Type B pancreatic cell (in vitro differentiated cells): ENCODE results near the gene PRKCE. TPM values are rescaled to one million over a fixed set of nuclear protein-coding genes. Genes with fewer than 3 reads are reported as not detected.

Experiments used
- DNase-seq: peaks from one replicate; pipeline ENCODE4 v3.0.0; 2021; ENCODE audit warnings: mixed read lengths; ENCODE audit not compliant: unreplicated experiment; ENCODE audit errors: extremely low spot score
- H3K27ac Mint-ChIP-seq: 2 replicates; pipeline ENCODE4 v1.8.0; 2021; ENCODE audit warnings: mild to moderate bottlenecking, mixed read lengths
- H3K27me3 Mint-ChIP-seq: 2 replicates; pipeline ENCODE4 v1.8.0; 2021; ENCODE audit warnings: mixed read lengths
- H3K36me3 Mint-ChIP-seq: 2 replicates; pipeline ENCODE4 v1.8.0; 2021; ENCODE audit warnings: mixed read lengths
- H3K4me1 Mint-ChIP-seq: one replicate; pipeline ENCODE4 v1.8.0; 2021; ENCODE audit warnings: mixed read lengths; ENCODE audit not compliant: unreplicated experiment
- H3K4me3 Mint-ChIP-seq: 2 replicates; pipeline ENCODE4 v1.8.0; 2021; ENCODE audit warnings: mild to moderate bottlenecking, mixed read lengths
- H3K9me3 Mint-ChIP-seq: 2 replicates; pipeline ENCODE4 v1.8.0; 2021; ENCODE audit warnings: mixed read lengths
- total RNA-seq: library from RNA; stranded (reverse); gene quantifications from 2 replicates; pipeline ENCODE4 v1.2.1, GENCODE V29; 2021; ENCODE audit warnings: low replicate concordance
- TF ChIP-seq, protein P1 (sequence below): fragments of 200-600 bp; sonication (generic); conservative IDR thresholded peaks from 2 replicates; pipeline ENCODE4 v1.5.0; 2021; ENCODE audit warnings: antibody characterized with exemption, mild to moderate bottlenecking

PRKCE gene
- total RNA-seq, 1 donor from 2014 or later: 21.2 TPM

DNA sequence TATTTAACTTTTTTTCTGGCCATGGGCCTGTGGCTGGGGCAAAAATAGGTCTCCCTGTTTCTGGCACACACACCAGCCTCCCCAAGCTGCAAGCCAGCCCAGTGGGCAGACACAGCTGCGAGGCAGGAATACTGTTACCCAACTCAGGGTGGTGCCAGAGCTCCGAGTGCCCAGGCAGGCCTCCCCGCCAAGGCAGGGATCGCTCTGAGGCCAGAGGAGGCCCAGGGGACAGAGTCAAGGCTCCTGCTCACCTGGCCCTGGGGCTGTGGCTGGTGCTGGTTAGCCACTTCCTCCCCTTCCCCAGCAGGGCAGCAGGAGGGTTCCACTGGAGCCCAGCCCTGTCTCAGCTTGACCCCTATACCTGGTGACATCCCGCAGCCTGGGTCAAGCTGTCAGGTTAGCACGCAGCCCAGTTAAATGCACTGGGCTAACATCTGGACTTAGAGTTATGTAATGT lies 578.7 kb downstream of the PRKCE start:
- Mint-ChIP-seq H3K36me3 (no peaks in the 10 kb centered on the region), H3K27me3 (no peaks in the 10 kb centered on the region), H3K4me3 (no peak overlapping the region), H3K9me3 (no peaks in the 10 kb centered on the region), H3K27ac (peak overlapping the region; percentile 23), H3K4me1 (peaks cover 8% of the 10 kb centered on the region)
- TF ChIP-seq, protein P1, sequence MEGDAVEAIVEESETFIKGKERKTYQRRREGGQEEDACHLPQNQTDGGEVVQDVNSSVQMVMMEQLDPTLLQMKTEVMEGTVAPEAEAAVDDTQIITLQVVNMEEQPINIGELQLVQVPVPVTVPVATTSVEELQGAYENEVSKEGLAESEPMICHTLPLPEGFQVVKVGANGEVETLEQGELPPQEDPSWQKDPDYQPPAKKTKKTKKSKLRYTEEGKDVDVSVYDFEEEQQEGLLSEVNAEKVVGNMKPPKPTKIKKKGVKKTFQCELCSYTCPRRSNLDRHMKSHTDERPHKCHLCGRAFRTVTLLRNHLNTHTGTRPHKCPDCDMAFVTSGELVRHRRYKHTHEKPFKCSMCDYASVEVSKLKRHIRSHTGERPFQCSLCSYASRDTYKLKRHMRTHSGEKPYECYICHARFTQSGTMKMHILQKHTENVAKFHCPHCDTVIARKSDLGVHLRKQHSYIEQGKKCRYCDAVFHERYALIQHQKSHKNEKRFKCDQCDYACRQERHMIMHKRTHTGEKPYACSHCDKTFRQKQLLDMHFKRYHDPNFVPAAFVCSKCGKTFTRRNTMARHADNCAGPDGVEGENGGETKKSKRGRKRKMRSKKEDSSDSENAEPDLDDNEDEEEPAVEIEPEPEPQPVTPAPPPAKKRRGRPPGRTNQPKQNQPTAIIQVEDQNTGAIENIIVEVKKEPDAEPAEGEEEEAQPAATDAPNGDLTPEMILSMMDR: no peak
- DNase-seq: no peak

DNA sequence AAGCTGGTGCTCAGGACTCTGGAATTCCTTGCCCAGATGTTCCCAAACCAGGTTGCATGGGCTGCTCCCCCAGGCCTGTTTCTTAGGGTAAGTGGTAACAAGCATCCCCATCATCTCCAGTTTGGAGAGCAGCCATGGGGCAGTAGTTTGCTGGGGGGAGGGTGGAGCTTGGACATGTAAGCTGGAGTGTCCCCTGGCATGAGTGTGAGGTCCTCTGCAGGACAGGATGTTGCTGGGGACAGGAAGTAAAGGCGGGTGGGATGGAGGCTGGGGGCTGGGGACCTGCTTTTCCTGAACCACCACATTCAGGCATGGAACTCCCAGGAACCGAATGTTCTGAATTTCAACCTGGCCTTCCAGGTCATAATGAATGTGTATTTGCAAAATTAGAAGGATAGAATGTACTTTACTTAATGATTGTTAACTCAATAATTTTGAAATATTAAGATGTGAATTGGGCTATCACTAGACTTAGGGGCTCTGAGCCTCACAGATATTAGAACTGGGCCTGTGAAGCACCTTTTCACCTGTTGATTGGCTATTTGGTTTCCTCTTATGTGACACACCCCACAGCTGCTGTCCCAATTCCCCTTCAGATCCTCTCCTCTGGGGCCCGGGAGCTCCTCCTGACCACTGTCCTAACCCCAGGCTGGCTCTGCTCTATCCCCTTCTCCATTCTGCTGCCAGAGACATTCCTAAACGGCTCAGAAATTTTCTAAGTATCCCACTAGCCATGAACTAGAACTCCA lies 579.4 kb downstream of the PRKCE start:
- no peak overlapping the region for H3K27ac Mint-ChIP-seq
- H3K9me3 Mint-ChIP-seq: no peaks in the 10 kb centered on the region

DNA sequence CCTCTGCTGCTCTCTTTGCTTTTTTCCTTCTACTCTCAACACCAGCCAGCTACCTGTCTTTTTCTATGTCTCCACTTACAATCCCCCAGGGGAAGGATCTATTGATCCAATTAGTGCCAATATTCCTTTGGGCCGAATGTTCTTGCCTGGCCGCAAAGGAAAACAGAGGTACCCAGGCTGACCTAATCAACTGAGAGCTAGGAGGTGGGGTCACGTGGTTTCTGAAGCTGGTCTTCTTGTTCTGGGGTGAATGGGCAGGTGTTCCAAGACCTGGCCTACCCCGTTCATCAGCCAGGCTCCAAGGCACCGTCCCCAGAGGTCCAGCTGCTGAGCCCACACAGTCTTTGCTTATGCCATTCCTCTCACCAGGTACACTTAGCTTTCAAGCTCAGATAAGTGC lies 580.2 kb downstream of the PRKCE start:
- H3K27me3 Mint-ChIP-seq: no peaks in the 10 kb centered on the region
- no peaks in the 10 kb centered on the region for H3K36me3 Mint-ChIP-seq
- H3K4me1 Mint-ChIP-seq: peaks cover 8% of the 10 kb centered on the region
- no peak overlapping the region for H3K27ac Mint-ChIP-seq
- no peak overlapping the region for H3K4me3 Mint-ChIP-seq
- no peaks in the 10 kb centered on the region for H3K9me3 Mint-ChIP-seq
- no peak for DNase-seq
- TF ChIP-seq, protein P1: no peak

More for the DNA sequence above, 579.4 kb downstream of the PRKCE start:
- TF ChIP-seq, protein P1: no peak
- no peak overlapping the region for H3K4me3 Mint-ChIP-seq
- H3K36me3 Mint-ChIP-seq: no peaks in the 10 kb centered on the region
- no peaks in the 10 kb centered on the region for H3K27me3 Mint-ChIP-seq
- DNase-seq: no peak
- peaks cover 8% of the 10 kb centered on the region for H3K4me1 Mint-ChIP-seq

DNA sequence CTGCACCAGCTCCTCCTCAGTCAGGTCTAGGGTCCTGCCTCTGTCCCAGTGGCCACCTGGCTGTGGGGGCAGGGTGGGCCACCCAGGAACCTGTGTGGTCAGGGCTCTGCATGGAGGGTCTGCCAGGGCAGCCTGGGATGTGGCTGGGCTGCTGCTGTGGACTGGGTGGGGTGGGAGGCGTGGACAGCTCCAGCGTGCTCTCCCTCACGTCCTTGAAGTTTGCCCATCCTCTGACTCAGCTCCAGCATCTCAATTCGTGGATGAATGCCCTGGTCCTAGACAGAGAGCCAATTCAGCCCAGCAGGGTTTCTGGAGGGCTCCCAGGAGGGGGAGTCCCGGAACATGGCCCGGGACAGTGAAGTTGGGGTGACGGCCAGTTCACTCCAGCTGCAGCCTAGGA lies 581.4 kb downstream of the PRKCE start:
- DNase-seq: no peak
- no peaks in the 10 kb centered on the region for H3K9me3 Mint-ChIP-seq
- no peak overlapping the region for H3K27ac Mint-ChIP-seq
- peaks cover 19% of the 10 kb centered on the region for H3K4me1 Mint-ChIP-seq
- H3K27me3 Mint-ChIP-seq: no peaks in the 10 kb centered on the region
- H3K36me3 Mint-ChIP-seq: no peaks in the 10 kb centered on the region
- H3K4me3 Mint-ChIP-seq: no peak overlapping the region
- TF ChIP-seq, protein P1: no peak

DNA sequence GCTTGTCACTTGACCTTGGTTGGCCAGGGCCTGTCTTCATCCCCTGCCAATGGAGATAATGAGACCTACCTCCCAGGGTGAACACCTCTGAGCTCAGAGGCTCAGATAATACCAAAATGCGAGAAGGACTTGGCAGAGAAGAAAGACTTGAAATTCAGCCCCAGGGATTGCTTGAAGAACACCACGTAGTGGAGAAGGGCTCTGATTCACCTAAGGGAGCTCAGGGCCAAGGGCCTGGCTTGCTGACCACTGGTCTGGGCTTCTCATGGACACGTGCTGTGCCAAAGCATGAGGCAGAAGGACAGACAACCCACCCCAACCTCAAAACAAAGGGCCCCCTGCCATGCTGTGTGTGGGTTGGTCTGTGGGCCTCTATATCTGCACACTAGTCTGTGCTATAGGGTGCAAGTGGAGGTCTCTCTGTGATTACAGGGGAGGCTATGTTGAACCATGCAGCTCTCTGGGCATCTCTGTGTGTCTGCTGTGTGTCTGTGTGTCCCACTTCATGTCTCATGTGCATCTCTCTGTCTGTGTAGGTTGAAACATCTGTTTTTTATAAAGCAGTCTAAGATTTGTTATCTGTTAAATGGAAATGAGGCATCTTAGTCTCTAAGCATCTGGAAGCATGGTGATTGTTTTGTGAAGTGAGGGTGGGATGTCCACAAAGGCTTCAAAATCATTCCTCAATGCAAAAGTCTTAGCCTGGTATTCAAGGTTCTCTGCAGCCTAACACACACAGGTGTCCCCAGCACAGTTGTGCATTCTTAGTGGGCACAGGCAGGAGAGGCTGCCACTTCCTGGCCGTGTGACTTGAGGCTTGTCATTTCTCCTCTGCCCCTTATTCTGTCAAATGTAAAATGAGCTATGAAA lies 584.8 kb downstream of the PRKCE start:
- no peaks in the 10 kb centered on the region for H3K27me3 Mint-ChIP-seq
- TF ChIP-seq, protein P1: no peak
- DNase-seq: no peak
- H3K27ac Mint-ChIP-seq: no peak overlapping the region
- peaks cover 4% of the 10 kb centered on the region for H3K9me3 Mint-ChIP-seq
- peaks cover 13% of the 10 kb centered on the region for H3K4me1 Mint-ChIP-seq
- no peaks in the 10 kb centered on the region for H3K36me3 Mint-ChIP-seq
- no peak overlapping the region for H3K4me3 Mint-ChIP-seq
